ENCODE measurements around the gene PPCDC.

Gene PPCDC

GRCh38 chr15:75023181-75023871 lies at the start of gene PPCDC:
Gene PPCDC, plus strand, starts transcription at chr15:75023590. Its CDS starts 4,729 bp downstream, at chr15:75028319.
- Mint-ChIP-seq H3K27ac (peak within 1 kb of the TSS; percentile 95), H3K9me3 (no peaks in the 10 kb centered on the region), H3K4me3 (peak within 1 kb of the TSS; percentile 91), H3K27me3 (no peaks in the 10 kb centered on the region), H3K4me1 (ENCODE audit: low read depth) (peaks cover 24% of the 10 kb centered on the region), H3K36me3 (ENCODE audit: low read depth) (peaks cover 8% of the 10 kb centered on the region)

- H3K27me3 Mint-ChIP-seq: peaks cover 16% of the 10 kb centered on the region
- no peaks in the 10 kb centered on the region for H3K9me3 Mint-ChIP-seq
- H3K4me1 Mint-ChIP-seq (ENCODE audit: low read depth): peaks cover 18% of the 10 kb centered on the region
- no peak overlapping the region for H3K4me3 Mint-ChIP-seq
- no peaks in the 10 kb centered on the region for H3K36me3 Mint-ChIP-seq (ENCODE audit: low read depth)
- H3K27ac Mint-ChIP-seq: no peak overlapping the region
Measured at GRCh38 chr15:74976159-74976558, 47.2 kb upstream of the PPCDC start.

GRCh38 chr15:74977599-74977998 lies 45.8 kb upstream of the PPCDC start:
- H3K36me3 Mint-ChIP-seq (ENCODE audit: low read depth): no peaks in the 10 kb centered on the region
- H3K27ac Mint-ChIP-seq: peak overlapping the region; percentile 10
- no peaks in the 10 kb centered on the region for H3K9me3 Mint-ChIP-seq
- H3K4me3 Mint-ChIP-seq: no peak overlapping the region
- H3K4me1 Mint-ChIP-seq (ENCODE audit: low read depth): peaks cover 18% of the 10 kb centered on the region
- H3K27me3 Mint-ChIP-seq: peaks cover 15% of the 10 kb centered on the region

DNA sequence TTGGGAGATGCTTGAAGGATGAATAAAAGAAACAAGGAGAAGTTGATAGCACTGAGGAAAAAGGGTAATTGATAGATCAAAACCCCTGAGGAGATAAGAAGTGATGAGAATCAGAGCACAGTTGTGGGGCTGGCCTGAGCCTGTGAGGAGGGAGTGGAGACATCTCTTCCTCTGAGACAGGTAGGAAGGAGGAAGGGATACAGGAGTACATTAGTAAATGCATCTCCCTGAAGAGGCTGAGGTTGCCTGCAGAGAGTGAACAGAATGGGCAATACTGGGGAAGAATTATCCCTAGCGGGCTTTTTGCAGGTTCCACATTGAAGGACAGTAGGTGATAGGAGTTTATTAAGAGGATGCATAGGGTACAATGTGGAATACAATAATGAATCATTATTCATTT lies 45.3 kb upstream of the PPCDC start:
- H3K27me3 Mint-ChIP-seq: peaks cover 10% of the 10 kb centered on the region
- no peak overlapping the region for H3K4me3 Mint-ChIP-seq
- no peaks in the 10 kb centered on the region for H3K9me3 Mint-ChIP-seq
- H3K36me3 Mint-ChIP-seq (ENCODE audit: low read depth): no peaks in the 10 kb centered on the region
- peak overlapping the region; percentile 10 for H3K27ac Mint-ChIP-seq
- peaks cover 22% of the 10 kb centered on the region for H3K4me1 Mint-ChIP-seq (ENCODE audit: low read depth)

GRCh38 chr15:74978503-74978902 lies 44.9 kb upstream of the PPCDC start:
- H3K4me3 Mint-ChIP-seq: no peak overlapping the region
- no peaks in the 10 kb centered on the region for H3K9me3 Mint-ChIP-seq
- H3K27me3 Mint-ChIP-seq: peaks cover 10% of the 10 kb centered on the region
- no peak overlapping the region for H3K27ac Mint-ChIP-seq
- H3K36me3 Mint-ChIP-seq (ENCODE audit: low read depth): no peaks in the 10 kb centered on the region
- peaks cover 26% of the 10 kb centered on the region for H3K4me1 Mint-ChIP-seq (ENCODE audit: low read depth)

GRCh38 chr15:74982183-74982582 lies 41.2 kb upstream of the PPCDC start:
- Mint-ChIP-seq H3K4me3 (no peak overlapping the region), H3K27ac (no peak overlapping the region), H3K27me3 (peaks cover 27% of the 10 kb centered on the region), H3K9me3 (no peaks in the 10 kb centered on the region), H3K36me3 (ENCODE audit: low read depth) (no peaks in the 10 kb centered on the region), H3K4me1 (ENCODE audit: low read depth) (peaks cover 38% of the 10 kb centered on the region)

GRCh38 chr15:74983725-74984231 lies 39.6 kb upstream of the PPCDC start:
- Mint-ChIP-seq H3K4me3 (peak overlapping the region; percentile 6), H3K27me3 (peaks cover 27% of the 10 kb centered on the region), H3K36me3 (ENCODE audit: low read depth) (no peaks in the 10 kb centered on the region), H3K9me3 (no peaks in the 10 kb centered on the region), H3K27ac (peak overlapping the region; percentile 77), H3K4me1 (ENCODE audit: low read depth) (peaks cover 23% of the 10 kb centered on the region)

DNA sequence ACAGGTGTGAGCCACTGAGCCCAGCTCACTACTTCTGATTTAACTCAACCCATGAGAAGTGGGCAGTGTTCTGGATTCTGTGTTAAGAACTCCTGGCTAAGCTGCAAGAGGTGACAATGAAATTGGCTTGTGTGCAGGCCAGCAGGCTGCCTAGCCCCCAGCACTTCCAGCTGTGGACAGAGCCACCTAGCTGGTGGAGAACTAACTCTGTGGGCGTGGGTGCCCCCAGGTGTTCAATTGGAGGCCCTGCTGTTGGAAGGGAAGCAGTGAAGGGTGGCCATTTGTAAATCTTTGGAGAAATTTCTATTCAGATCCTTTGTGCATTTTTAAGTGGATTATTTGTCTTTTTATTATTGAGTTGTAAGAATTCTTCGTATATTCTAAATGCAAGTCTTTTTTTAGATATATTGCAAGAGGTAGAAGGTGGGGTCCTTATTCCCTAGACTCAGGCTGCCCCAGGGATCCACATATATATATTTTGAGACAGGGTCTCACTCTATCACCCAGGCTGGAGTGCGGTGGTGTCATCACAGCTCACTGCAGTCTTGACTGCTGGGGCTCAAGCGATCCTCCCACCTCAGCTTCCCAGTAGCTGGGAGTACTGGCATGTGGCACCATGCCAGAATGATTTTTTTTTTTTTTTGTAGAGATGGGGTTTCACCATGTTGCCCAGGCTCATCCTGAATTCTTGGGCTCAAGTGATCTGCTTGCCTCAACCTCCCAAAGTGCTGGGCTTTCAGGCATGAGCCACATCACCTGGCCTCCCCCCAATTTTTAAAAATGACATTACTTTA lies 35.2 kb upstream of the PPCDC start:
- Mint-ChIP-seq H3K27me3 (peaks cover 31% of the 10 kb centered on the region), H3K27ac (no peak overlapping the region), H3K9me3 (no peaks in the 10 kb centered on the region)

DNA sequence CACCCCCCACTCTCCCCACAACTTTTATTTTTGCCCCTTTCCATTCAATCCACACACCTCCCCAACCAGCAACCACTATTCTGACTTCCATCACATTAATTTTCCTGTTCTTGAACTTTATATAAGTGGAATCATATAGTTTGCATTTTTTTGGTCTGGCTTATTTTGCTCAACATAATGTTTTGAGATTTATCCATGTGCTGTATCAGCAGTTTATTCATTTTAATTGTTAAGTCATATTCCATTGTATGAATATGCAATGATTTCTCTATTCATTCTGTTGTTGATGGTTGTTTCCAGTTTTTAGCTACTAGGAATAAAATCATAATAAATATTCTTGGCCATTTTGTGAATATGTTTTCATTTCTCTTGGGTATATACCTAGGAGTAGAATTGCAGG lies 33.9 kb upstream of the PPCDC start:
- Mint-ChIP-seq H3K27me3 (peaks cover 26% of the 10 kb centered on the region), H3K36me3 (ENCODE audit: low read depth) (no peaks in the 10 kb centered on the region), H3K9me3 (no peaks in the 10 kb centered on the region), H3K27ac (no peak overlapping the region), H3K4me3 (no peak overlapping the region), H3K4me1 (ENCODE audit: low read depth) (peaks cover 8% of the 10 kb centered on the region)

More for the DNA sequence above, 35.2 kb upstream of the PPCDC start:
- Mint-ChIP-seq H3K4me3 (no peak overlapping the region), H3K4me1 (ENCODE audit: low read depth) (peaks cover 19% of the 10 kb centered on the region), H3K36me3 (ENCODE audit: low read depth) (no peaks in the 10 kb centered on the region)

DNA sequence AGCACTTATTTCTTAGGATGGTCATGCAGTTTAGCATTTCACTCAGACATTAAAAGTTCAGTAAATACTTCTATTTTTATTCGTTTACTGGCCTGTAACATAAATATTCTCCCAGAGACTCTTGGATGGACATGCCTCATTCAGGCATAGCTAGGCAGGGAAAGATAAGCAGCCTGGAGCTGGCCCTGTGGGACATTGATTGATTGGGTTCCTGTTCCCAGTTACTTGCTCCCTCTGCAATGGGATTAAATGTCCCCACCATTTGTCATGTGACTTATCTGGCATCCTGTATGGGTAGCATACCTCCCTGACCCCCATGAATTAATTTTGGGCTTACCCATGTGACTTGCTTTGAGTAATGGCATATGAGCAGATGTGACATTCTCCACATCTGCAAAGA lies 30.8 kb upstream of the PPCDC start:
- peaks cover 19% of the 10 kb centered on the region for H3K4me1 Mint-ChIP-seq (ENCODE audit: low read depth)
- no peak overlapping the region for H3K27ac Mint-ChIP-seq
- peaks cover 37% of the 10 kb centered on the region for H3K27me3 Mint-ChIP-seq
- H3K9me3 Mint-ChIP-seq: no peaks in the 10 kb centered on the region
- H3K36me3 Mint-ChIP-seq (ENCODE audit: low read depth): no peaks in the 10 kb centered on the region
- no peak overlapping the region for H3K4me3 Mint-ChIP-seq

DNA sequence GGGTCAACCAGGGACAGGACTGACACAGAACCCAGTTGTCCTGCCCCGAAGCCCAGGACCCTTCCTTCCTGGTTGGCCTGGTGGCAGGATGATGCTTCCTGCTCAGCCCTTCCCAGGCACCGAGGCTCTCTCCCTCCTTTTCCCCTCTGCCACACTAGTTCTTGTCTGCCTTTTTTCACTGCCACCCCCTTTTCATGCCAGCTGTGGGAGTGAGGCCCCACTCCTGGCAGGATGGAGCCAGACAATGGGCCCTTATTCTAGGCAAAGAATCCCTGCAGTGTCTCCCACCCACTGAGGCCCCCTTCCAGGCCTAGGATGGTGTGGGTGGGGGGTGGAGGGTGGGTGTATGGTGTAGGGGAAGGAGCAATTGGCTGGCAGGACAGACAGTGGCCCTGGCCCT lies 29.2 kb upstream of the PPCDC start:
- Mint-ChIP-seq H3K27ac (no peak overlapping the region), H3K36me3 (ENCODE audit: low read depth) (no peaks in the 10 kb centered on the region), H3K9me3 (no peaks in the 10 kb centered on the region), H3K4me3 (no peak overlapping the region), H3K27me3 (peaks cover 44% of the 10 kb centered on the region), H3K4me1 (ENCODE audit: low read depth) (peaks cover 19% of the 10 kb centered on the region)

DNA sequence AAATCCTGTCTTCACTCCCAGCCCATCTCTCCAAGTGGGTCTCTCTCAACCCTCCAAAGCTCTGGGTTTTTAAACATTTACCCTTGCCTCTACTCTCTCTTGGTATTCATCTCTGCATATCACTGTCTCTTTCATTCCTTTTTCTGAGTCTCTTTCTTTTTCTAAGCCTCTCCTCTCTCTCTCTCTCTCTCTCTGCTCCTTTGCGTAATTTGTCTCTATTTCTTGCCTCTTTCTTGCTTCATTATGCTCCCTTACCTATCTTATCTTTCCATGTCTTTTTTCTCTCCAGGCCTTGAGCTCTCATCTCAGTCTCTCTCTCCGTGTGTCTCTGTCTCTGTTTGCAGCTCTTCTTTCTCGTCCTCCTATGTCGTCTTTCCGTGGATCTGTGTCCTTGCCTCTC lies 28.7 kb upstream of the PPCDC start:
- H3K27ac Mint-ChIP-seq: no peak overlapping the region
- H3K4me3 Mint-ChIP-seq: peak overlapping the region; percentile 83
- H3K36me3 Mint-ChIP-seq (ENCODE audit: low read depth): no peaks in the 10 kb centered on the region
- H3K9me3 Mint-ChIP-seq: no peaks in the 10 kb centered on the region
- peaks cover 20% of the 10 kb centered on the region for H3K4me1 Mint-ChIP-seq (ENCODE audit: low read depth)
- peaks cover 44% of the 10 kb centered on the region for H3K27me3 Mint-ChIP-seq

DNA sequence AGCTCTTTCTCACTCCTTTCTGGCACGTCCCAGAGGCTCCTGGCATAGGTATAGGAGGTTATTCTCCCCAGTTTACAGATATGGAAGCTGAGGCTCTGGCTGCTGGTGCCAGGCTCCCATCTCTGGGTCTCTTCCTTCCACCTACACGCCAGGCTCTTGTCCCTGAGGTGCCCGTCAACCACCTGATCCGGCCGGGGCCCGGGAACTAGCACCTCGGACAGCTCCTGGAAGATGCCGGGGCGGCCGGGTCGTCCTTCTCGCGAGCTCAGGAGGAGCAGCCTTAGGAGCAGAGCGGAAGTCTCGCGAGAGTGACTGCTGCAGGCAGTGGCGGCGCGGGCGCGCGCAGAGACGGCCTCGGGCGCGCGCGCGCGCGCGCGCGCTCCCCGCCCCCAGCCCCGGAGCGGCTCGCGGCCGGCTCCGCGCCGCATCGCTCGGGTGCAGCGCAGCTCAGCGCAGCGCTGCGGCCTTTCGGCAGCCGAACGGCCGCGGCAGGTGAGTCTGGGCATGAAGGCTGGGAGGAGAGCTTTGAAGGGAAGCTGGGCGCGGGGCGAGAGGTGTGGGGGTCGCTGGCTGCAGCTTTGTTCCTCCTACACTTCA lies 28.1 kb upstream of the PPCDC start, which contains the start of gene SCAMP5:
Gene SCAMP5, plus strand, starts transcription at position 382 of the 597 bp plus-strand sequence. CDS start 16,277 bp downstream, outside the sequence.
- H3K36me3 Mint-ChIP-seq (ENCODE audit: low read depth): no peaks in the 10 kb centered on the region
- peaks cover 21% of the 10 kb centered on the region for H3K4me1 Mint-ChIP-seq (ENCODE audit: low read depth)
- H3K4me3 Mint-ChIP-seq: peak within 1 kb of the TSS; percentile 83
- H3K27me3 Mint-ChIP-seq: peaks cover 43% of the 10 kb centered on the region
- no peaks in the 10 kb centered on the region for H3K9me3 Mint-ChIP-seq
- H3K27ac Mint-ChIP-seq: peak within 1 kb of the TSS; percentile 53

- Mint-ChIP-seq H3K36me3 (ENCODE audit: low read depth) (no peaks in the 10 kb centered on the region), H3K27ac (peak overlapping the region; percentile 5), H3K27me3 (peaks cover 40% of the 10 kb centered on the region), H3K4me3 (peak overlapping the region; percentile 83), H3K4me1 (ENCODE audit: low read depth) (peaks cover 18% of the 10 kb centered on the region), H3K9me3 (no peaks in the 10 kb centered on the region)
Measured at GRCh38 chr15:74995779-74996765, 27.3 kb upstream of the PPCDC start.

Data from stimulated activated naive CD8-positive, alpha-beta T cell treated with anti-CD3 and anti-CD28 coated beads, Interleukin-15, Interleukin-2, amounts not matched to agents 100 ng/mL and 50 ng/mL, for 24 hours (primary cell).